HEK293T (cell line): Measurements from ENCODE around the gene ST3GAL4.

Experiments
- CTCF ChIA-PET: fragments of 350-600 bp; formaldehyde crosslinking; extraction: SDS; loops from one replicate; lab custom pipeline; 2021; ENCODE audit warnings: antibody characterized with exemption, inconsistent platforms; lab: Yijun Ruan, JAX
- POLR2A ChIA-PET: fragments of 350-600 bp; formaldehyde crosslinking; extraction: SDS; loops from one replicate; lab custom pipeline; 2020; ENCODE audit warnings: antibody characterized with exemption, inconsistent platforms; lab: Yijun Ruan, JAX
- DNase-seq: peaks from one replicate; pipeline ENCODE4 v3.0.0; 2012; ENCODE audit warnings: mixed read lengths; ENCODE audit errors: extremely low spot score
- ARNT ChIP-seq: fragments of 450-650 bp; IDR thresholded peaks from 2 replicates; pipeline ENCODE4 v1.6.1; 2017; ENCODE audit warnings: mild to moderate bottlenecking
- BHLHE40 ChIP-seq: fragments of 450-650 bp; IDR thresholded peaks from 2 replicates; pipeline ENCODE4 v1.6.1; 2016; ENCODE audit warnings: mild to moderate bottlenecking, moderate library complexity, borderline replicate concordance
- CTBP1 ChIP-seq: fragments of 450-650 bp; IDR thresholded peaks from 2 replicates; pipeline ENCODE4 v1.6.1; 2016; ENCODE audit warnings: borderline replicate concordance
- ELF4 ChIP-seq: fragments of 450-650 bp; IDR thresholded peaks from 2 replicates; pipeline ENCODE4 v1.6.1; 2017; ENCODE audit warnings: antibody characterized with exemption
- FOXA1 ChIP-seq: fragments of 450-650 bp; IDR thresholded peaks from 2 replicates; pipeline ENCODE4 v1.6.1; 2016; ENCODE audit warnings: mild to moderate bottlenecking
- FOXK2 ChIP-seq: fragments of 450-650 bp; IDR thresholded peaks from 2 replicates; pipeline ENCODE4 v1.6.1; 2016; ENCODE audit warnings: mild to moderate bottlenecking
- FOXM1 ChIP-seq: fragments of 450-650 bp; IDR thresholded peaks from 2 replicates; pipeline ENCODE4 v1.6.1; 2017; ENCODE audit warnings: mild to moderate bottlenecking, borderline replicate concordance
- HDGF ChIP-seq: fragments of 450-650 bp; IDR thresholded peaks from 2 replicates; pipeline ENCODE4 v1.6.1; 2017; ENCODE audit warnings: antibody characterized with exemption, borderline replicate concordance
- L3MBTL2 ChIP-seq: fragments of 450-650 bp; conservative IDR thresholded peaks from 2 replicates; pipeline ENCODE4 v1.6.1; 2016; ENCODE audit warnings: mild to moderate bottlenecking
- LEF1 ChIP-seq: fragments of 450-650 bp; IDR thresholded peaks from 2 replicates; pipeline ENCODE4 v1.6.1; 2017; ENCODE audit warnings: mild to moderate bottlenecking, borderline replicate concordance
- NFRKB ChIP-seq: fragments of 450-650 bp; IDR thresholded peaks from 2 replicates; pipeline ENCODE4 v1.6.1; 2016; ENCODE audit warnings: mild to moderate bottlenecking, moderate library complexity
- PKNOX1 ChIP-seq: fragments of 450-650 bp; IDR thresholded peaks from 2 replicates; pipeline ENCODE4 v1.6.1; 2016
- SP1 ChIP-seq: fragments of 450-650 bp; IDR thresholded peaks from 2 replicates; pipeline ENCODE4 v1.6.1; 2017
- SUZ12 ChIP-seq: fragments of 450-650 bp; IDR thresholded peaks from 2 replicates; pipeline ENCODE4 v1.6.1; 2016; ENCODE audit warnings: mild to moderate bottlenecking
- TARDBP ChIP-seq: fragments of 450-650 bp; IDR thresholded peaks from 2 replicates; pipeline ENCODE4 v1.6.1; 2016
- ZNF384 ChIP-seq: fragments of 450-650 bp; IDR thresholded peaks from 2 replicates; pipeline ENCODE4 v1.6.1; 2016

ST3GAL4 gene

GRCh38 chr11:126404367-126404766 is 48.9 kb downstream of the ST3GAL4 start:
- ChIA-PET POLR2A (interaction anchor here (1.3 kb wide), 1 partner anchor 12 kb away, joined by 3 read pairs; no protein-coding TSS in a partner anchor), CTCF (no interaction called here)
- TF ChIP-seq ELF4, result no peak
- no peak for TF ChIP-seq NFRKB
- no peak for TF ChIP-seq LEF1
- TF ChIP-seq HDGF, result no peak
- no peak for TF ChIP-seq TARDBP
- no peak for TF ChIP-seq ZNF384
- no peak for TF ChIP-seq SP1
- TF ChIP-seq CTBP1, result no peak
- TF ChIP-seq FOXA1, result no peak
- no peak for TF ChIP-seq PKNOX1
- no peak for TF ChIP-seq L3MBTL2
- TF ChIP-seq FOXK2, result no peak
- TF ChIP-seq BHLHE40, result no peak
- no peak for TF ChIP-seq FOXM1
- no peak for TF ChIP-seq SUZ12
- no peak for TF ChIP-seq ARNT
- no peak for DNase-seq

- no peak for TF ChIP-seq ARNT
- TF ChIP-seq HDGF, result no peak
- TF ChIP-seq PKNOX1, result no peak
- no peak for TF ChIP-seq LEF1
- no peak for TF ChIP-seq SUZ12
- no peak for TF ChIP-seq TARDBP
- no peak for TF ChIP-seq BHLHE40
- no peak for TF ChIP-seq FOXM1
- ChIA-PET POLR2A (interaction anchor here (1.3 kb wide), 2 partner anchors 11 to 13 kb away, joined by 3 read pairs; no protein-coding TSS in a partner anchor), CTCF (no interaction called here)
- no peak for DNase-seq
These were observed 49.9 kb downstream of the ST3GAL4 start for GRCh38 chr11:126405374-126405773.

DNA sequence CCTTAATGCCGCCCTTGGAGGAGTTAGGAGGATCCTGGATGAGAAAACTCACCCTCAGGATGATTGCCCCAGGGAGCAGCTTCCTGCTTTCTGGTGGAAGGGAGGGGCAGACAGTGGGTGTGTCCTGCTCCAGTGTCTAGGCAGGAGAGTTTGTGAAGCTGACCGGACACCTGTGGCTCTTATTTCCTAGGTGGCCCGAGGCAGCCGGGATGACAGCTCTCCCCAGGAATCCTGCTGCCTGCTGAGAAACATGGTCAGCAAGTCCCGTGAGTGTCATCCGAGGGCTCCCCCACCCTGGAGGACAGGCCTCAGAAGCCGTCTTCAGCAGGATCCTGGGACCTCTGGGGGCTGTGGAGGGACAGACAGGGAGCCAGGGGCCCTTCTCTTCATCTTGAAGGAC is 50.4 kb downstream of the ST3GAL4 start:
- TF ChIP-seq BHLHE40 (no peak), TARDBP (no peak), L3MBTL2 (no peak), ELF4 (no peak), CTBP1 (no peak), SP1 (no peak), NFRKB (no peak), SUZ12 (no peak), FOXK2 (no peak), ZNF384 (no peak), LEF1 (no peak)
- ChIA-PET POLR2A (interaction anchor here (1.3 kb wide), 1 partner anchor 13 kb away, joined by 3 read pairs; no protein-coding TSS in a partner anchor), CTCF (interaction anchor here (0.9 kb wide), 1 partner anchor 74 kb away, joined by 3 read pairs; no protein-coding TSS in a partner anchor)
- DNase-seq, result no peak

GRCh38 chr11:126406368-126406767 is 50.9 kb downstream of the ST3GAL4 start:
- no peak for DNase-seq
- TF ChIP-seq PKNOX1 (no peak), LEF1 (no peak), CTBP1 (no peak), ARNT (no peak), SUZ12 (no peak), FOXK2 (no peak), ELF4 (no peak), FOXM1 (no peak), L3MBTL2 (no peak), TARDBP (no peak), HDGF (no peak), FOXA1 (no peak), ZNF384 (no peak), NFRKB (no peak)
- ChIA-PET POLR2A (interaction anchor here (1.3 kb wide), 1 partner anchor 12 kb away, joined by 3 read pairs; no protein-coding TSS in a partner anchor), CTCF (interaction anchor here (0.9 kb wide), 1 partner anchor 73 kb away, joined by 3 read pairs; no protein-coding TSS in a partner anchor)

DNA sequence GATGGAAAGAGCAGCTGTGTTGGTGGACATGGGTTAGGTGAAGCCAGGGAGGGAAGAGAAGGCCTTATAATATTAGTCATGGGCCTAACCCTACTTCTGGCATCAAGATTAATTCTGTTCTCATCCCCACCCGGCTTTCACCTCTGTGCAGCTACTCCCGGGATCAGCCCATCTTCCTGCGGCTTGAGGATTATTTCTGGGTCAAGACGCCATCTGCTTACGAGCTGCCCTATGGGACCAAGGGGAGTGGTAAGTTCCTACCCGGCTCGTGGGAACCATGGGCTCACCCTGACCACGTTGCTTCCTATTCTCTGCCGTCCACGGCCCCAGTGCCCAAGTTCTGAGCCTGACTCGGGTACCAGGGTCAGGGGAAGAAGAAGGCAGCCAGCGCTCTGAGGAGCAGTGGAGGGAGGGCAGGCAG is 51.6 kb downstream of the ST3GAL4 start:
- ChIA-PET CTCF (no interaction called here), POLR2A (no interaction called here)
- TF ChIP-seq HDGF, result no peak
- no peak for DNase-seq

- no peak for DNase-seq
- ChIA-PET POLR2A (no interaction called here), CTCF (no interaction called here)
- TF ChIP-seq BHLHE40 (no peak), CTBP1 (no peak), ELF4 (no peak), NFRKB (no peak), FOXA1 (no peak), ARNT (no peak), LEF1 (no peak), SP1 (no peak), SUZ12 (no peak)
These were observed 52.3 kb downstream of the ST3GAL4 start for GRCh38 chr11:126407682-126408288.
